HG03442 (cell line): ENCODE results near the gene TOPAZ1.

Experiments
- ATAC-seq: cut with Tn5 transposase; IDR thresholded peaks from one replicate; pipeline ENCODE4 v1.9.1; 2021; ENCODE audit warnings: mild to moderate bottlenecking, moderate library complexity; ENCODE audit not compliant: unreplicated experiment

Gene TOPAZ1

GRCh38 chr3:44242721-44243120, 1.0 kb downstream of the TOPAZ1 start:
- ATAC-seq: no peak

DNA sequence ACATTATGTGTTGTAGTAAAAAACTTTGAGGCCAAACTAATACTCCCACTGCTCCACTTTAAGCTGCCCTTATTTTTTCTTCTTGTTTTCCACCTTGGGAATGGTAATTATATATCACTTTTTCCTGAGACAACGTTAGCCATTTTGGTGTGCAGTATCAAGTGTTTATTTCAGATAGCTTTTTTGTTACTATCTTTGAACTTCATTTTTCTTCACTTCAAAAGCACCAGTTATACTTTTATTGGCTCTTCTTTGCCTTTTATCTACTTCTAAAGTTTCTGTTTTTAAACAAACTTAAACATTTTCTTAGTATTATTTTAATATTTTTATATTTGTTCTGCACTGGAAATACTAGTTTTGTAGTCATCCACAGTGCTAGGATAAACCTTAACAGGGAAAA, 6.5 kb downstream of the TOPAZ1 start:
- no peak for ATAC-seq

- no peak for ATAC-seq
These were observed 10.8 kb downstream of the TOPAZ1 start for GRCh38 chr3:44252332-44252959.

- ATAC-seq: no peak
These were observed 17.7 kb downstream of the TOPAZ1 start for GRCh38 chr3:44259404-44259803.

DNA sequence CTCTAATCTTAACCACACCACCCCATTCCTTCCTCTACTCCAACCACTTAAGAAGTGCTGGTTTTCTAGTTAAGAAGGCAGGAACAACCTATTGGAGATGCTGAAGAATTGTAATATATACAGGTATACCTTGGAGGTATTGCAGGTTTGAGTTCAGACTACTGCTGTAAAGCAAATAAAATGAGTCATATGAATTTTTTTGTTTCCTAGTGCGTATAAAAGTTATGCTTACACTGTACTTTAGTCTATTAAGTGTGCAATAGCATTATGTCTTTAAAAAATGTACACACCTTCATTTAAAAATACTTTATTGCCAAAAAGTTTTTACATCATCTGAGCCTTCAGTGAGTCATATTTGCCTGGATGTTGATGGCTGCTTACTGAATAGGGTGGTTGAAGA, 22.5 kb downstream of the TOPAZ1 start:
- ATAC-seq: no peak

- no peak for ATAC-seq
These were observed 24.1 kb downstream of the TOPAZ1 start for GRCh38 chr3:44265815-44266214.

- ATAC-seq: no peak
These were observed 30.5 kb downstream of the TOPAZ1 start for GRCh38 chr3:44272191-44272590.

DNA sequence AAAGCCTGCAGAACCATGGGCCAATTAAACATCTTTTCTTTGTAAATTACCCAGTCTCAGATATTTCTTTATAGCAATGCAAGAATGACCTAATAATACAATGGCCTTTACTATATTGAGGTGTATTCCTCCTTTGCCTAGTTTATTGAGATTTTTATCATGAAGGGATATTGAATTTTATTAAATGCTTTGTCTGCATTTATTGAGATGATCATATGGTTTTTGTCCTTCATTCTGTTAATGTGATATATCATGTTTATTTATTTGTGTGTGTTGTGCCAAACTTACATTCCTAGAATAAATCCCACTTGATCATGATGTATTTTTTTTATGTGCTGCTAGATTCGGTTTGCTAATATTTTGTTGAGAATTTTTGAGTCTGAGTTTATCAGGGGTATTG, 36.2 kb downstream of the TOPAZ1 start:
- ATAC-seq: no peak

DNA sequence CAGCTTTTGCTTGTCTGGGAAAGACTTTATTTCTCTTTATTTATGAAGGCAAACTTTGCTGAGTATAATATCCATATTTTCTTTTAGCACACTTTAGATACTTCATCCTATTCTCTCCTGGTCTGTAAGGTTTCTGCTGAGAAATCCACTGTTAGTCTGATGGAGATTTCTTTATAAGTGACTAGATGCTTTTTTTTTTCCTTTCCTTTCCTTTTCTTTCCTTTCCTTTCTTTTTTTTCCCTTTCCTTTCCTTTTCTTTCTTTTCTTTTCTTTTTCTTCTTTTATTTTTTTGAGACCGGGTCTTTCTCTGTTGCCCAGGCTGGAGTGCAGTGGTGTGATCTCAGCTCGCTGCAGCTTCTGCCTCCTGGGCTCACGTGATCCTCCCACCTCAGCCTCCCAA, 38.4 kb downstream of the TOPAZ1 start:
- no peak for ATAC-seq

DNA sequence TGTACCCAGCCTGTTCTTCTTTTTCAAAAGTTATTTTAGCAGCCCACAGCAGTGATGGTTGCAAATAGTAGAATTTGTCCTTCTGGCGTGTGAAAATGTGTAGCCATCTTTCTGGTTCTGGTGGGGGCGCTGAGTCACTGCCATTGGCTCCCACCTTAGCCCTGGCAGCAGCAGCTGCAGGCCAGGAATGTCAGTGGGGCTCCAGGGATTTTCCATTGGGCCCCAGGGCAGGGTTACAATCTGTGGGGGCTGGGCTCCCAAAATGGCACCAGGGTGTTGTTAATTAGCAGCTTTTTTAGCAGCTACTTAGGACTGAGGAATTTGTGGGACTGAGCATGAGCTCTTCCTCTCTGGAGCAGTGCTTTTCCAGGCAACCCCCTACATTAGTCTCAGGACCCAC, 38.9 kb downstream of the TOPAZ1 start:
- no peak for ATAC-seq

DNA sequence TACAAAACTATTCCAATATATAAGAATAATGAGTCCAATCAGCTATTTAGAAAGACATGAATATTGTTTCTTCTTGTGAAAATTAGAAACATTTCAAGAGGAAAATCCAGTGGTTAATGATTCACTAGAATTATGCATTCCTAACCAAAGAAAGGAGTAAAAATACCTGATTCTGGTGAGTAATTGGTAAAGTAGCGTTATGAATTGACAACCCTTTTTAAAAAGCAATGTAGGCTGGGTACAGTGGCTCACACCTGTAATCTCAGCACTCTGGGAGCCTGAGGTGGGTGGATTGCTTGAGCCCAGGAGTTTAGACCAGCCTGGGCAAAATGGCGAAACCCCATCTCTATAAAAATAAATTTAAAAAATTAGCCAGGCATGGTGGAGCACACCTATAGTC, 43.3 kb downstream of the TOPAZ1 start:
- no peak for ATAC-seq

DNA sequence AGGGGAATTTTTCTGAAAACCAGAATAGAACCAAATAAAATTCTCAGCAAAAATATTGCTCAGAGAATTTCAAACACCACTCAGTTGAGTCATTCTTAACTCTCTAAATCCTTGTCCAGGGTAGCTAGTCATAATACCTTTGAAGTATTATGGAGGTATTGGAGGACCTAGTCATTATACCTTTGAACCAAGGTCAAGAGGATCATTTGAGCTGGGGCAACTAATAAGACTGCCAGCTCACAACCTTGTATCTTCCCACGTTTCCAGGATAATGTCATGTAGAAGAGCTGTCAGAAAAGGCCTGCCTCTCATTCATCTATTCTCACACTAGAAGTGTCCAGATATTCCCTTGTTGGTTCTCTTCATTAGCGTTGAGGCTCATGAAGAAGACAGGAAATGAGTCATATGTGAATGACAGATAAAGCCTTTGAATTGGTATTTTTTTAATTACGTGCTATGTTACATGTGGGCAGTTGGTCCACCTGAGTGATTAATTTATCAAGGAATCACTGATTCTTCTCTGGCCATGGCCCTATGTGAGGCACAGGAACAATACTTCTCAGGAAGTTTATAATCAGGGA, 48.3 kb downstream of the TOPAZ1 start:
- no peak for ATAC-seq

- ATAC-seq: no peak
These were observed 50.6 kb downstream of the TOPAZ1 start for GRCh38 chr3:44292276-44292675.

DNA sequence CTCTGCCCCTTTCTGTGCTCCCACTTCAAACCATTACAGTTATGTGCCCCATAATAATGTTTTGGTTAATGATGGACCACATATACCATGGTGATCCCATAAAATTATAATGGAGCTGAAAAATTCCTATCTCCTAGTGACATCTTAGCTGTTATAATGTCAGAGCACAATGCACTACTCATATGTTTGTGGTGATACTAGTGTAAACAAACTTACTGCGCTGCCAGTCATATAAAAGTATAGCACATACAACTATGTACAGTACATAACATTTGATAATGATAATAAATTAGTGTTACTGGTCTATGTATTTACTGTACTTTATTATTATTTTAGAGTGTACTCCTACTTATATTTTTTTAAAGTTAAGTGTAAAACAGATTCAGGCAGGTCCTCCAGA, 51.3 kb downstream of the TOPAZ1 start:
- ATAC-seq: no peak

- ATAC-seq: no peak
These were observed 55.6 kb downstream of the TOPAZ1 start for GRCh38 chr3:44297255-44297654.

DNA sequence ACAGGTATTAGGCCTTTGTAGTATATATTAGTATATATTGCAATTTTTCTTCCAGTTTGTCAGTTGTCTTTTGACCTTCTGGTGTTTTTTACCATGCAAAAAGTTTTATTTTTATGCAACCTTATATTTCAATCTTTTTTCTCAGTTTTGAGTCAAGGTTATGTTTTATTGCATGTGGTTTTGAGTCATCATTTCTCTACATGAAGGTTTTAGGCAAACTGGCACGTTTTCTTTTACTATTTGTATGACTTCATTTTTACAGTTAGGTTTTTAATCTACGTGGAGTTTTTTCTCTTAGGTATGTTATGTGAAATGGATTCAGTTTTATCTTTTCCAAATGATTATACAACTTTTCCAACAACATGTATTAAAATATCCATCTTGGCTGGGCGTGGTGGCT, 60.1 kb downstream of the TOPAZ1 start:
- ATAC-seq: no peak

GRCh38 chr3:44309500-44309899, 67.8 kb downstream of the TOPAZ1 start:
- ATAC-seq: no peak

- ATAC-seq: no peak
These were observed 77.2 kb downstream of the TOPAZ1 start for GRCh38 chr3:44318891-44319311.

- no peak for ATAC-seq
These were observed 79.6 kb downstream of the TOPAZ1 start for GRCh38 chr3:44321335-44321734.

DNA sequence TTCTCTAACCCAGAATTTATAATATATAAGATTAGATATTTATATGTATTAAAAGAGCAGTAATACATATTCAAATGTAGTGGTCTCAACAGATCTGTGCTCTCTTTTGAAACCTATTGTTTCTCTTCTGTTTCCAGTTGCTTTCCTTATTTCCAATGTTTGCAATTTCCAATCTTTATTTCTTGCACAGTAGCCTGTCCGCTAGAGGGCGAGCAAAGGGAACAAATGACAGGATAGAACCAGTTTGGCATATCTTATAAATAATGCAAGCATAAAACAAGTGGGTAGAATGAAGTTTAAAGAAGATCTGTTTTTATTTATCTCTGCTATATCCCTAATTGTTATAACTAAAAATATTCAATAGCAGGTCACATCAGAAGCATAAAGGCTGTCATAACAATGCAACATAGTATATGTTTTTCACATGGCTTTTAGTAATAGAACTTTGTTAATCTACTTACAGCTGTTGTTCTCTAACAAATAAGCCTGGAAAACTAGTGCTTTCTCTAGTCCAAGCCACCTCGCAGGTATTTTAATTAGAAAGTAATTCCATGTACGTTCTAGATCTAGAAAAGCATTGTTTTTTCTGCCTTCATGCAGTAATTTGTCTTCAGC, 81.8 kb downstream of the TOPAZ1 start:
- no peak for ATAC-seq

DNA sequence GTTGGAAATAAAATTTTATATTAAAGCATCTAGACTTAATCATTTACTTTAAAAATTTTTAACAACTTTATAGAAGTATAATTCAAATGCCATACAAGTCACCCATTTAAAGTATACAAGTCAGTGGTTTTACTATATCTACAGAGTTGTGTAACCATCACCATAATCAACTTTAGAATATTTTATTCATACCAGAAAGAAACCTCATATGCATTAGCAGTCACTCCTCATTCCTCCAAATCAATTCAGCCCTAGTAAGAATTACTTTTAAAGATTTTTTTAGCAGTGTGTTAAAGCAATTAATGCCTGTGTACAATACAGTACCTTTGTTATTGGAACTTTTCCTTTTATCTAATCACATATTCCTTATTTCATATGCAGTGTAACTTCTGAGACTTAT, 82.9 kb downstream of the TOPAZ1 start:
- ATAC-seq: no peak

DNA sequence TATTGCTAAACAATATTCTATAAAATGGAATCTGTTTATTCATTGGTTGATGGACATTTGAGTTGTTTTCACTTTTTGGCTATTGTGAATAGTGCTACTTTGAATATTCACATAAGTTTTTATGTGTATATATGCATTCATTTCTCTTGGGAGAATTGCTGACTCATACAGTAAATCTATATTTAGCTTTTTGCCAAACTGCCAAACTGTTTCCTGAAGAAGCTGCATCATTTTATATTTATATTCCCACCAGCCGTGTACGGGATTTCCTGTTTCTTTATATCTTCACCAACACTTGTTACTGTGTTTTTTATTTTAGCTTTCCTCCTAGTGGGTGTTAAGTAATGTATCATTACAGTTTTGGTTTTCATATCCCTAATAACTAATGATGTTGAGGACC, 84.3 kb downstream of the TOPAZ1 start:
- ATAC-seq: no peak

GRCh38 chr3:44326515-44326914, 84.8 kb downstream of the TOPAZ1 start:
- ATAC-seq: no peak
